Esophagus (tissue), 2 donors: ENCODE data around the gene NEFH. TPM values are rescaled to one million over a fixed set of nuclear protein-coding genes. Genes with fewer than 3 reads are reported as not detected.
"Not testable (repeated sequence)": the region's sequence is repeated elsewhere in the genome, so short reads cannot be mapped to it uniquely, and the experiment has no call there.

Experiments
- H3K27ac ChIP-seq, 2 donors: one replicate each; pipeline ENCODE4 v1.5.1; 2013; ENCODE audit warnings: low read depth in 2 of 2, mild to moderate bottlenecking in 2 of 2, inconsistent platforms in 1 of 2, low read length in 1 of 2, moderate library complexity in 1 of 2
- H3K27me3 ChIP-seq, 2 donors: one replicate each; pipeline ENCODE4 v1.6.1; 2013; ENCODE audit warnings: low read length in 2 of 2, control low read depth in 1 of 2, mild to moderate bottlenecking in 1 of 2; ENCODE audit not compliant: insufficient read depth in 2 of 2, control insufficient read depth in 1 of 2
- H3K36me3 ChIP-seq, 2 donors: one replicate each; pipeline ENCODE4 v1.6.1; 2013; ENCODE audit warnings: low read length in 1 of 2; ENCODE audit not compliant: control insufficient read depth in 2 of 2, insufficient read depth in 2 of 2
- H3K4me1 ChIP-seq, 2 donors: one replicate each; pipeline ENCODE4 v1.6.1; 2013; ENCODE audit warnings: low read length in 1 of 2; ENCODE audit not compliant: control insufficient read depth in 2 of 2, insufficient read depth in 2 of 2
- H3K4me3 ChIP-seq, 2 donors: one replicate each; pipeline ENCODE4 v1.5.1; 2013; ENCODE audit warnings: low read length in 2 of 2, mild to moderate bottlenecking in 2 of 2, low read depth in 1 of 2, moderate library complexity in 1 of 2
- H3K9me3 ChIP-seq, 2 donors: one replicate each; pipeline ENCODE4 v1.6.1; 2013; ENCODE audit warnings: mild to moderate bottlenecking in 2 of 2, low read depth in 1 of 2, low read length in 1 of 2, moderate library complexity in 1 of 2; ENCODE audit not compliant: control insufficient read depth in 2 of 2, insufficient read depth in 1 of 2
- WGBS, 2 donors: extraction: QIAGEN DNeasy Blood & Tissue Kit; methylation state at CpG; one replicate each; pipeline ENCODE4 v1.1.7; 2013; 5-methylcytosine and 5-hydroxymethylcytosine counted together
- polyA plus RNA-seq, 2 donors: library from polyadenylated mRNA; stranded (reverse); fragments of 200-250 nt; gene quantifications; one replicate each; pipeline ENCODE4 v1.2.3, GENCODE V29; 2013
- donor health status: healthy with polysubstance abuse.
- donor health status: Bipolar disorder and iron deficiency.

Gene NEFH
- polyA plus RNA-seq, 2 donors: 0.16 to 0.42 TPM

DNA sequence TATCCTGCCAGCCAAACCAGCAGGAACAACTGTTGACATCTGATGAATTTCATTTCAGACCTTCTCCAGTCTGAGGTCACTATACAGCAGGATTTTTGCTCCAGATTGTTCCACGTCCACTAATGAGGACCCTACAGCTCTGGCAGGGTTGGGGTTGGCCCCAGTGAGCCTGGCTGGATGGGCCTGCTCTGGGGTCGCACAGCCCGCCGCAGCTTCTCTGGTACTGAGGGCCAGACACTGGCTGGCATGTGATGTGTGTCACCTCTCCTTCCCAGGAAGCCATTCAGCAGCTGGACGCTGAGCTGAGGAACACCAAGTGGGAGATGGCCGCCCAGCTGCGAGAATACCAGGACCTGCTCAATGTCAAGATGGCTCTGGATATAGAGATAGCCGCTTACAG, 5.4 kb downstream of the NEFH start:
- Histone ChIP-seq H3K4me1 (peaks cover 4 to 5% of the 10 kb centered on the region in 2 donors), H3K4me3 (no peak overlapping the region), H3K9me3 (peaks cover 3 to 5% of the 10 kb centered on the region in 2 donors), H3K36me3 (no peaks in the 10 kb centered on the region), H3K27ac (no peak overlapping the region), H3K27me3 (peaks cover 1 to 11% of the 10 kb centered on the region in 2 donors)
- 93 to 98% methylated on average over 8 of the region's 8 CpGs for WGBS, 2 donors

DNA sequence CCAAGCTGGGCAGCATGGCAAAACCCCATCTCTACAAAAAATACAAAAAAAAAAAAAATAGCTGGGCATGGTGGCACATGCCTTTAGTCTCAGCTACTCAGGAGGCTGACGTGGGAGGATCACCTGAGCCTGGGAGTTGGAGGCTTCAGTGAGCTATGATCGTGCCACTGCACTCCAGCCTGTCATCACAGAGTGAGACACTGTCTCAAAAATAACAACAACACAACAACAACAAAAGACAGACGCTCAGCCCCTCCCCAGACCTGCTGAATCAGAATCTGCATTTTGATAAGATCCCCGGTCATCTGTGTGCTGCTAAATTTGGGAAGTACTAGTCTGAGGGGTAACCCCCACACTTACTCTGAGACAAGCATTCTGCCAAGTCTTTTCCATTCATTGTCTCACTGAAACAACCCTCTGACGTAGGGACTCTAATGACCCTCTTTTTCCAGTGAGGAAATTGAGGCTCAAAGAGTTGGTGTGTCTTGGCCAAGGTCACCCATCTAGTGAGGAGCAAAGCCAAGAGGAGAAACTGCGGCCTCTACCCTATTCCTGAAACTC, 7.5 kb downstream of the NEFH start:
- no peaks in the 10 kb centered on the region for H3K4me1 ChIP-seq

DNA sequence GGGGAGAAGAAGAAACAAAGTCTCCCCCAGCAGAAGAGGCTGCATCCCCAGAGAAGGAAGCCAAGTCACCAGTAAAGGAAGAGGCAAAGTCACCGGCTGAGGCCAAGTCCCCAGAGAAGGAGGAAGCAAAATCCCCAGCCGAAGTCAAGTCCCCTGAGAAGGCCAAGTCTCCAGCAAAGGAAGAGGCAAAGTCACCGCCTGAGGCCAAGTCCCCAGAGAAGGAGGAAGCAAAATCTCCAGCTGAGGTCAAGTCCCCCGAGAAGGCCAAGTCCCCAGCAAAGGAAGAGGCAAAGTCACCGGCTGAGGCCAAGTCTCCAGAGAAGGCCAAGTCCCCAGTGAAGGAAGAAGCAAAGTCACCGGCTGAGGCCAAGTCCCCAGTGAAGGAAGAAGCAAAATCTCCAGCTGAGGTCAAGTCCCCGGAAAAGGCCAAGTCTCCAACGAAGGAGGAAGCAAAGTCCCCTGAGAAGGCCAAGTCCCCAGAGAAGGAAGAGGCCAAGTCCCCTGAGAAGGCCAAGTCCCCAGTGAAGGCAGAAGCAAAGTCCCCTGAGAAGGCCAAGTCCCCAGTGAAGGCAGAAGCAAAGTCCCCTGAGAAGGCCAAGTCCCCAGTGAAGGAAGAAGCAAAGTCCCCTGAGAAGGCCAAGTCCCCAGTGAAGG, 9.2 kb downstream of the NEFH start:
- not testable (repeated sequence) for H3K27me3 ChIP-seq, H3K4me1 ChIP-seq, H3K36me3 ChIP-seq, H3K27ac ChIP-seq, H3K9me3 ChIP-seq, H3K4me3 ChIP-seq
- WGBS, 2 donors: 83 to 86% methylated on average over 8 of the region's 8 CpGs

More for the DNA sequence above, 7.5 kb downstream of the NEFH start:
- WGBS, 2 donors: 85 to 86% methylated on average over 6 of the region's 6 CpGs
- Histone ChIP-seq H3K27ac (no peak overlapping the region), H3K27me3 (no peaks in the 10 kb centered on the region), H3K36me3 (no peaks in the 10 kb centered on the region), H3K4me3 (no peak overlapping the region), H3K9me3 (no peaks in the 10 kb centered on the region)

DNA sequence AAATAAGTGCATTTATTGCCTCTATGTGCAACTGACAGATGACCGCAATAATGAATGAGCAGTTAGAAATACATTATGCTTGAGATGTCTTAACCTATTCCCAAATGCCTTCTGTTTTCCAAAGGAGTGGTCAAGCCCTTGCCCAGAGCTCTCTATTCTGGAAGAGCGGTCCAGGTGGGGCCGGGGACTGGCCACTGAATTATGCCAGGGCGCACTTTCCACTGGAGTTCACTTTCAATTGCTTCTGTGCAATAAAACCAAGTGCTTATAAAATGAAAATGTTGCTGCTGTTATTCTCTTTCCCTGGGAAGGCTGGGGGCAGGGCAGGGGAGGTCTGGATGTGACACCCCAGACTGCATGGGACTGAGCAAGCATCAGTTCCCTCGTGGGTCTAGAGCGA, 11.0 kb downstream of the NEFH start:
- H3K36me3 ChIP-seq: no peaks in the 10 kb centered on the region
- H3K4me1 ChIP-seq: no peaks in the 10 kb centered on the region
- no peak overlapping the region for H3K27ac ChIP-seq
- H3K9me3 ChIP-seq: no peaks in the 10 kb centered on the region
- H3K4me3 ChIP-seq: no peak overlapping the region
- no peaks in the 10 kb centered on the region for H3K27me3 ChIP-seq
- WGBS, 2 donors: 91% methylated on average over 6 of the region's 6 CpGs

DNA sequence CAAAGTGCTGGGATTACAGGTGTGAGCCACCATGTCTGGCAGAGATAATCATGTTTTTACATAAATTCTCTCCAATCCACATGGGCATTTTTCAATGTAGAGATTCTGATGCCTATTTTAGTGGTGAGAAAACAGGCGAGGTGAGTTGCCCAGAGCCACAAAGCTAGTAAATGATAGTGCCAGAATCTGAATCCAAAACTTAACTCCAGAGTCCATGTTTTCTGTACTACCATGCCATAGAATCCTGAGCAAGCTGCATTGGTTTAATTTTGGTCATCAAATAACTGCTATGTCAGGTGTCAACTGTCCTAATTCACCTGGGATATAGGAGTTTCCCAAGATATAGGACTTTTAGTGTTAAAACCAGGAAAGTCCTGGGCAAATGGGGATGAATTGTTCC, 13.6 kb downstream of the NEFH start:
- 89 to 93% methylated on average over 1 of the region's 1 CpG for WGBS, 2 donors
- Histone ChIP-seq H3K27me3 (no peaks in the 10 kb centered on the region), H3K9me3 (no peaks in the 10 kb centered on the region), H3K4me1 (no peaks in the 10 kb centered on the region), H3K36me3 (no peaks in the 10 kb centered on the region), H3K4me3 (no peak overlapping the region), H3K27ac (no peak overlapping the region)

DNA sequence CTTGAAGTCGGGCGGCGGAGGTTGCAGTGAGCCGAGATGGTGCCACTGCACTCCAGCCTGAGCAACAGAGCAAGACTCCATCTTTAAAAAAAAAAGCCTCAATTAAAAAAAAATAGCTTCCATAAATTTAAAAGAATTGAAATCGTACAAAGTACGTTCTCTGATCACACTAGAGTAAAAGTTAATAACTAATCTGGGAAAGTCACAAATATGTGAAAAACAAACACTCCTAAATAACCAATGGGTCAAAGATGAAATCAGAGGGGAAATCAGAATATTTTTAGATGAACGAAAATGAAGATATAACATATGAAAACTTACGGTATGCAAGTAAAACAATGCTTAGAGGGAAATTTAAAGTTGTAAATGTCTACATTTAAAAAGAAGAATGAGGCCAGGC, 19.8 kb downstream of the NEFH start:
- H3K36me3 ChIP-seq: no peaks in the 10 kb centered on the region
- H3K27ac ChIP-seq: no peak overlapping the region
- no peak overlapping the region for H3K4me3 ChIP-seq
- 83 to 94% methylated on average over 8 of the region's 8 CpGs for WGBS, 2 donors
- no peaks in the 10 kb centered on the region for H3K9me3 ChIP-seq
- no peaks in the 10 kb centered on the region for H3K4me1 ChIP-seq
- H3K27me3 ChIP-seq: no peaks in the 10 kb centered on the region

DNA sequence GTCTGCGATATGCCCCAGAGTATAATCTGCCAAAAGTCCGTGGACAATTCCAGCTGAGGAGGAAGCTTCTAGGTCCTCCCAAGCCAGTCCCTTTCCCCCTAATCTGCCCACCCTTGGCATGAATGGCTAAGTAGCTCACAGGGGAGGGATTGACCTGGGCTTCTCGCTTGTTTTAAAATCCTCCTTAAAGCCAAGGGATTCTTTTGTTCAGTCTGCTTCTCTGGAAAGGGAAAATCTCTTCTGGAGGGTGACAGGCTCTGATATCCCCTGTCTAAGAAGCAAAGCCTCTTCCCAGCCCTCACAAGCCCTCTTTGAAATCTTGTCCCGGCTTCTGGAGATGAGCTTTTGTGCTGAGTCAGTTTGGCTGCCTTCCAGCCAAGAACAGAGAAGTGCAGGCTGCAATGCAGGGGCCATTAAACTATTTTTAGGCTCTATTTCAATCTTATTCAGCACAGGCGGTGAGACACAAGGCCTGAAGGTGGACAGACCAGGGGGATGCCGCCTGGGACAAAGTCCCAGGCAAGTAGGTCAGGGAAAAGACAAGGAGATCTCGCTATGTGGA, 23.9 kb downstream of the NEFH start:
- Histone ChIP-seq H3K9me3 (no peaks in the 10 kb centered on the region), H3K4me3 (no peak overlapping the region), H3K36me3 (peaks cover 3 to 10% of the 10 kb centered on the region in 2 donors), H3K4me1 (no peaks in the 10 kb centered on the region), H3K27me3 (no peaks in the 10 kb centered on the region), H3K27ac (no peak overlapping the region)
- 64 to 67% methylated on average over 7 of the region's 7 CpGs for WGBS, 2 donors

DNA sequence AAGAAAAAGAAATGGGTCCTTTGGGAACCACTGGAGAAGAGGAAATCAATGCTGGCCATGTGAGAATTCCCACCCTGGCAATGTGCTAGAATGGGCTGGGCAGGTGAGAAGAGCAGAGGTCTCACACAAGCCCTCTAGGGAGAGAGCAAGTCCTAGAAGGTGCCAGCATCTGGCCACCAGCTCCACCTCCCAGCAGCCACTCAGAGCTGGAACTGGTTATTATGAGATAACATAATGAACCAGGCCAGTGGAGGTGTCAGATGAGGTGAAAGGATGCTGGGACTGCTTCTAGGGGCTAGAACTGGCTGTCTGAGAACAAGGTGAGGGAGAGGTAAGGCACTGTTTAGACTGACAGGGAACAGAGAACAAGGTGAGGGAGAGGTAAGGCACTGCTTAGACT, 29.3 kb downstream of the NEFH start:
- Histone ChIP-seq H3K36me3 (peaks cover 12 to 28% of the 10 kb centered on the region in 2 donors), H3K4me1 (no peaks in the 10 kb centered on the region)

DNA sequence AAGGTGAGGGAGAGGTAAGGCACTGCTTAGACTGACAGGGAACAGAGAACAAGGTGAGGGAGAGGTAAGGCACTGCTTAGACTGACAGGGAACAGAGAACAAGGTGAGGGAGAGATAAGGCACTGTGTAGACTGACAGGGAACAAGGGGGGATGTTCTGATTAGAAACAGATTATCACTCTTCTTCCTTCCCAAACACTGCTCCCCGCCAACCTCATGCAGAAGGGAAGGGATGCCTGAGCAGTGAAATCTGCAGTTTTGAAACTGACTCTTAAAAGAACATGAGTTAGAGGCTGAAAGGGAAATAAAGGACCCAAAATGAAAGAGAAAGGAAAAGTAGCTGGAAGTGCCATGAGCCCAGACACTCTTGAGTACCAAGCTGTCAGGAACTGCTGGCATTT, 29.8 kb downstream of the NEFH start:
- WGBS, 2 donors: 78 to 90% methylated on average over 1 of the region's 1 CpG
- Histone ChIP-seq H3K36me3 (peaks cover 12 to 28% of the 10 kb centered on the region in 2 donors), H3K27ac (no peak overlapping the region), H3K9me3 (no peaks in the 10 kb centered on the region), H3K4me1 (no peaks in the 10 kb centered on the region), H3K4me3 (no peak overlapping the region), H3K27me3 (no peaks in the 10 kb centered on the region)

More for the DNA sequence above, 29.3 kb downstream of the NEFH start:
- no peak overlapping the region for H3K4me3 ChIP-seq
- H3K9me3 ChIP-seq: no peaks in the 10 kb centered on the region
- no peaks in the 10 kb centered on the region for H3K27me3 ChIP-seq
- H3K27ac ChIP-seq: no peak overlapping the region

DNA sequence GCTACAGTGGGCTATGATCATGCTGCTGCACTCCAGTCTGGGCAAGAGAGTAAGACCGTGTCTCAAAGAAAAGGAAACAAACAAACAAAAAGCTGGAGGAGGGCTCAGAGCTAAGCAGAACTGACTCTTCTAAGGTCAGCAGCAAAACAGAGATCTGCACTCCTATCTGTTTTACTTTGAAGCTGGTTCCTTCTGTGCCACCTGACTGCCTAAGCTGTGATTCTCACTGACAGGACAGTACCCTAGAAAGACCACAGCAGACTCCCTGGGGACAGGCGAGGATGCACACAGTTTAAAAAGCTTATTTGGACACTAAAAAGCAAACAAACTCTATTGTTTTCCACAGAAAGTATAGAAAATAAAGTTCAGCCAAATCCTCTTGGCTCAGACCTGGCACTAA, 30.5 kb downstream of the NEFH start:
- H3K27me3 ChIP-seq: no peaks in the 10 kb centered on the region
- H3K4me1 ChIP-seq: no peaks in the 10 kb centered on the region
- H3K9me3 ChIP-seq: no peaks in the 10 kb centered on the region
- no peak overlapping the region for H3K27ac ChIP-seq
- H3K36me3 ChIP-seq: peaks cover 12 to 28% of the 10 kb centered on the region in 2 donors
- 87 to 93% methylated on average over 2 of the region's 2 CpGs for WGBS, 2 donors
- no peak overlapping the region for H3K4me3 ChIP-seq
